K562 (cell line): Measurements from ENCODE around the gene FZD1. TPM values are rescaled to one million over a fixed set of nuclear protein-coding genes. Genes with fewer than 3 reads are reported as not detected.

Source experiments
- CREB1 ChIP-seq, 2 experiments: sonication (generic) in 1 of 2; formaldehyde crosslinking in 1 of 2; IDR thresholded peaks; 2 replicates each; pipeline versions ENCODE4 v1.6.1 to v1.8.0; 2012 to 2022; ENCODE audit warnings: inconsistent platforms in 1 of 2, mild to moderate bottlenecking in 1 of 2, missing genetic modification reagents in 1 of 2, moderate library complexity in 1 of 2
- CTBP1 ChIP-seq: fragments of 450-650 bp; IDR thresholded peaks from 2 replicates; pipeline ENCODE4 v1.6.1; 2016; ENCODE audit warnings: borderline replicate concordance
- DPF2 ChIP-seq: fragments of 450-650 bp; IDR thresholded peaks from 2 replicates; pipeline ENCODE4 v1.6.1; 2016
- EP300 ChIP-seq: IDR thresholded peaks from 2 replicates; pipeline ENCODE4 v1.6.1; 2012; ENCODE audit warnings: low read length, improper control_type of control experiment
- GABPB1 ChIP-seq: sonication (generic); formaldehyde crosslinking; IDR thresholded peaks from 2 replicates; pipeline ENCODE4 v1.8.0; 2022; ENCODE audit warnings: mild to moderate bottlenecking, missing genetic modification reagents
- GTF2F1 ChIP-seq: IDR thresholded peaks from 2 replicates; pipeline ENCODE4 v1.6.1; 2011; ENCODE audit warnings: low read depth, low read length, improper control_type of control experiment
- HDGF ChIP-seq: fragments of 450-650 bp; IDR thresholded peaks from 2 replicates; pipeline ENCODE4 v1.6.1; 2016
- IRF2 ChIP-seq: sonication (generic); formaldehyde crosslinking; IDR thresholded peaks from 2 replicates; pipeline ENCODE4 v1.8.1; 2022; ENCODE audit warnings: mild to moderate bottlenecking, missing genetic modification reagents
- MLLT1 ChIP-seq, 2 experiments: fragments of 450-650 bp; IDR thresholded peaks; 2 replicates each; pipeline ENCODE4 v1.6.1; 2016
- NUFIP1 ChIP-seq: fragments of 450-650 bp; IDR thresholded peaks from 2 replicates; pipeline ENCODE4 v1.6.1; 2018; ENCODE audit not compliant: partially characterized antibody
- PBX2 ChIP-seq, 2 experiments: IDR thresholded peaks in 1 of 2; conservative IDR thresholded peaks in 1 of 2; 2 replicates each; pipeline ENCODE4 v1.6.1; 2016; ENCODE audit warnings: low read depth in 2 of 2, mild to moderate bottlenecking in 1 of 2, missing compliant biosample characterization in 1 of 2, missing genetic modification characterization in 1 of 2, moderate library complexity in 1 of 2
- RAD21 ChIP-seq, 2 experiments: fragments of 250-450 bp in 1 of 2; fragments of 450-650 bp in 1 of 2; sonication (Bioruptor Pico) in 1 of 2; formaldehyde crosslinking in 1 of 2; IDR thresholded peaks in 1 of 2; conservative IDR thresholded peaks in 1 of 2; 2 replicates each; pipeline versions ENCODE4 v1.4.0 to v1.8.0; 2020 to 2022; ENCODE audit warnings: mild to moderate bottlenecking in 2 of 2, moderate library complexity in 1 of 2
- RB1 ChIP-seq: fragments of 450-650 bp; IDR thresholded peaks from 2 replicates; pipeline ENCODE4 v1.6.1; 2017; ENCODE audit warnings: low read depth, mild to moderate bottlenecking
- SREBF1 ChIP-seq: fragments of 150-350 bp; IDR thresholded peaks from 2 replicates; pipeline ENCODE4 v1.6.1; 2014; ENCODE audit warnings: antibody characterized with exemption, low read depth, low read length, borderline replicate concordance
- TEAD1 ChIP-seq, 2 experiments: fragments of 450-650 bp in 1 of 2; sonication (generic) in 1 of 2; formaldehyde crosslinking; IDR thresholded peaks; 2 replicates each; pipeline versions ENCODE4 v1.4.0 to v1.8.0; 2020 to 2022; ENCODE audit warnings: mild to moderate bottlenecking in 2 of 2, missing genetic modification reagents in 1 of 2
- YY1 ChIP-seq, 3 experiments: IDR thresholded peaks; 2 replicates each; pipeline ENCODE4 v1.6.1; 2011; ENCODE audit warnings: low read length in 2 of 3, mild to moderate bottlenecking in 2 of 3, moderate library complexity in 2 of 3, borderline replicate concordance in 1 of 3, control low read depth in 1 of 3, low read depth in 1 of 3; ENCODE audit not compliant: insufficient read depth in 3 of 3, insufficient replicate concordance in 2 of 3, control insufficient read depth in 1 of 3, insufficient read length in 1 of 3; ENCODE audit errors: extremely low read depth in 1 of 3
- ZNF253 ChIP-seq: fragments of 250-450 bp; sonication (Bioruptor Pico); conservative IDR thresholded peaks from 2 replicates; pipeline ENCODE4 v1.6.1; 2021; ENCODE audit warnings: mild to moderate bottlenecking
- ZNF311 ChIP-seq: fragments of 250-450 bp; sonication (Bioruptor Pico); IDR thresholded peaks from 2 replicates; pipeline ENCODE4 v1.4.0; 2020; ENCODE audit warnings: mild to moderate bottlenecking, moderate library complexity
- ZNF395 ChIP-seq: fragments of 200-800 bp; sonication (Bioruptor generic); IDR thresholded peaks from 2 replicates; pipeline ENCODE4 v1.6.1; 2017; ENCODE audit warnings: missing genetic modification characterization, missing compliant biosample characterization
- ZNF717 ChIP-seq: fragments of 250-450 bp; sonication (Bioruptor Pico); IDR thresholded peaks from 2 replicates; pipeline ENCODE4 v1.5.0; 2021
- ZNF75A ChIP-seq: fragments of 450-650 bp; formaldehyde crosslinking; IDR thresholded peaks from 2 replicates; pipeline ENCODE4 v1.4.0; 2020; ENCODE audit warnings: mild to moderate bottlenecking
- polyA plus RNA-seq, 8 experiments: library from polyadenylated mRNA; depleted of rRNA in 4 of 8; stranded (reverse) in 5 of 8; unstranded in 3 of 8; fragments of >200 nt; fragmentation: Nextera tagmentation in 2 of 8; fragmentation: Illumina TruSeq in 1 of 8; extraction: Ambion mirVana in 2 of 8; extraction: Trizol in 1 of 8; gene quantifications; 2 replicates each; pipeline versions ENCODE4 v1.2.1 to v1.2.3, GENCODE V29; 2011 to 2014; ENCODE audit warnings: inconsistent platforms in 1 of 8, missing spikeins in 1 of 8
- total RNA-seq, 7 experiments: library from RNA; depleted of rRNA in 6 of 7; stranded (reverse); fragments of >200 nt in 6 of 7; fragmentation: Illumina TruSeq in 2 of 7; extraction: Trizol in 2 of 7; gene quantifications; 2 replicates each; pipeline versions ENCODE4 v1.2.1 to v1.2.3, GENCODE V29; 2011 to 2021; ENCODE audit warnings: low replicate concordance in 1 of 7

Gene FZD1
- total and polyA plus RNA-seq, 9 of the 15 experiments (the other 6 are each of a cell fraction or from before 2014, with no cell fraction given) = 0.25 to 5.1 (median 1.8) TPM

GRCh38 chr7:91264046-91264923 is at the start of gene FZD1 (continued):
- TF ChIP-seq PBX2 (CRISPR knock-in tag; IDR thresholded peaks at IDR 0.05; ENCODE audit: low read depth) (no peak), PBX2 (tag; conservative IDR thresholded peaks at IDR 0.05; ENCODE audit: low read depth) (no peak), TEAD1 (CRISPR knock-in tag; IDR thresholded peaks at IDR 0.05) (peak in 1 of 2 experiments; percentile 47; a peak in 1 of 4 replicates), EP300 (peak; percentile 62), YY1 (IDR thresholded peaks at IDR 0.05; ENCODE audit: borderline replicate concordance in 1 of 3, control insufficient read depth in 1 of 3, extremely low read depth in 1 of 3, insufficient read depth in 3 of 3, insufficient read length in 1 of 3, insufficient replicate concordance in 2 of 3, low read depth in 1 of 3, low read length in 2 of 3) (peak in 2 of 3 experiments; percentile 73 to 88), ZNF717 (CRISPR knock-in tag) (no peak), ZNF311 (no peak), CREB1 (IDR thresholded peaks at IDR 0.05) (peak; percentile 67; the same call in 1 of the 2 replicates), CREB1 (CRISPR knock-in tag; IDR thresholded peaks at IDR 0.05) (peak; percentile 81), ZNF253 (no peak), IRF2 (CRISPR knock-in tag) (no peak), RAD21 (CRISPR knock-in tag; conservative IDR thresholded peaks at IDR 0.05 in 1 of 2, IDR thresholded peaks at IDR 0.05 in 1 of 2) (peak in 1 of 2 experiments; percentile 16; a peak in 3 of 4 replicates), DPF2 (peak; percentile 73), CTBP1 (peak; percentile 100), ZNF395 (no peak), MLLT1 (IDR thresholded peaks at IDR 0.05) (peak in 1 of 2 experiments; percentile 100; a peak in 2 of 4 replicates), GTF2F1 (no peak), SREBF1 (no peak), GABPB1 (peak; percentile 76), NUFIP1 (no peak), RB1 (peak; percentile 99), HDGF (no peak), ZNF75A (CRISPR knock-in tag) (no peak)
